GM20431 (cell line): Measurements from ENCODE around the gene RCC1.
"Not testable (repeated sequence)": the region's sequence is repeated elsewhere in the genome, so short reads cannot be mapped to it uniquely, and the experiment has no call there.

Experiments
- in situ Hi-C: fragments of 300-500 bp; cut with MseI, MboI; formaldehyde crosslinking; loops from one replicate; pipeline ENCODE4 v1.15.0; 2020; ENCODE audit warnings: low sequenced_read_pairs; ENCODE audit not compliant: unreplicated experiment

The RCC1 gene

GRCh38 chr1:28510273-28510969 is 4.6 kb downstream of the RCC1 start:
- in situ Hi-C loops, result no loop called here

GRCh38 chr1:28510970-28511440 is 5.2 kb downstream of the RCC1 start:
- in situ Hi-C loops, result no loop called here

GRCh38 chr1:28512058-28512611 is 6.3 kb downstream of the RCC1 start:
- in situ Hi-C loops, result no loop called here

GRCh38 chr1:28514445-28514933 is 8.6 kb downstream of the RCC1 start:
- in situ Hi-C loops, result not testable (repeated sequence)

- in situ Hi-C loops, result no loop called here
Observed at GRCh38 chr1:28516518-28516956, 10.7 kb downstream of the RCC1 start.

GRCh38 chr1:28517649-28517999 is 11.8 kb downstream of the RCC1 start:
- in situ Hi-C loops, result no loop called here

- in situ Hi-C loops, result no loop called here
Observed at GRCh38 chr1:28518000-28518744, 12.3 kb downstream of the RCC1 start.

- in situ Hi-C loops, result no loop called here
Observed at GRCh38 chr1:28518745-28519341, 13.0 kb downstream of the RCC1 start.

- in situ Hi-C loops, result loop anchor here (10.0 kb wide), 1 partner anchor 85 kb away; no protein-coding TSS in a partner anchor
Observed at GRCh38 chr1:28519946-28520725, 14.3 kb downstream of the RCC1 start.

- in situ Hi-C loops, result loop anchor here (10.0 kb wide), 1 partner anchor 84 kb away; no protein-coding TSS in a partner anchor
Observed at GRCh38 chr1:28520796-28521195, 15.0 kb downstream of the RCC1 start.

GRCh38 chr1:28521502-28522164 is 15.8 kb downstream of the RCC1 start:
- in situ Hi-C loops, result loop anchor here (10.0 kb wide), 1 partner anchor 83 kb away; no protein-coding TSS in a partner anchor

- in situ Hi-C loops, result loop anchor here (10.0 kb wide), 1 partner anchor 82 kb away; no protein-coding TSS in a partner anchor
Observed at GRCh38 chr1:28522537-28522936, 16.7 kb downstream of the RCC1 start.

- in situ Hi-C loops, result loop anchor here (10.0 kb wide), 1 partner anchor 80 kb away; no protein-coding TSS in a partner anchor
Observed at GRCh38 chr1:28525002-28525642, 19.3 kb downstream of the RCC1 start.

- in situ Hi-C loops, result loop anchor here (10.0 kb wide), 1 partner anchor 78 kb away; no protein-coding TSS in a partner anchor
Observed at GRCh38 chr1:28526886-28527285, 21.0 kb downstream of the RCC1 start.

- in situ Hi-C loops, result no loop called here
Observed at GRCh38 chr1:28530456-28530855, 24.6 kb downstream of the RCC1 start.

GRCh38 chr1:28534671-28535070 is 28.8 kb downstream of the RCC1 start:
- in situ Hi-C loops, result no loop called here

- in situ Hi-C loops, result no loop called here
Observed at GRCh38 chr1:28535180-28535579, 29.3 kb downstream of the RCC1 start.

- in situ Hi-C loops, result no loop called here
Observed at GRCh38 chr1:28537457-28538199, 31.8 kb downstream of the RCC1 start.
